HEK293 (cell line): ENCODE measurements around the gene FLYWCH1.

Source experiments
- FEZF1 ChIP-seq: fragments of 450-650 bp; formaldehyde crosslinking; IDR thresholded peaks from 2 replicates; pipeline ENCODE4 v1.5.1; 2016; ENCODE audit warnings: missing biosample characterization, missing genetic modification characterization
- MYNN ChIP-seq: fragments of 450-650 bp; formaldehyde crosslinking; IDR thresholded peaks from 2 replicates; pipeline ENCODE4 v1.5.1; 2016; ENCODE audit warnings: missing biosample characterization, missing genetic modification characterization, borderline replicate concordance
- SP2 ChIP-seq: fragments of 450-650 bp; formaldehyde crosslinking; IDR thresholded peaks from 2 replicates; pipeline ENCODE4 v1.5.1; 2016; ENCODE audit warnings: missing biosample characterization, missing genetic modification characterization
- ZFP41 ChIP-seq: fragments of 450-650 bp; formaldehyde crosslinking; IDR thresholded peaks from 2 replicates; pipeline ENCODE4 v1.5.1; 2016; ENCODE audit warnings: missing biosample characterization, missing genetic modification characterization, borderline replicate concordance
- ZNF23 ChIP-seq: fragments of 450-650 bp; formaldehyde crosslinking; IDR thresholded peaks from 2 replicates; pipeline ENCODE4 v1.5.1; 2016; ENCODE audit warnings: missing biosample characterization, missing genetic modification characterization, borderline replicate concordance
- ZNF239 ChIP-seq: fragments of 450-650 bp; formaldehyde crosslinking; IDR thresholded peaks from 2 replicates; pipeline ENCODE4 v1.5.1; 2016; ENCODE audit warnings: missing biosample characterization, missing genetic modification characterization
- ZNF398 ChIP-seq: fragments of 450-650 bp; formaldehyde crosslinking; IDR thresholded peaks from 2 replicates; pipeline ENCODE4 v1.5.1; 2017; ENCODE audit warnings: missing biosample characterization, missing genetic modification characterization
- ZNF510 ChIP-seq: fragments of 450-650 bp; formaldehyde crosslinking; IDR thresholded peaks from 2 replicates; pipeline ENCODE4 v1.5.1; 2018; ENCODE audit warnings: mild to moderate bottlenecking, missing genetic modification characterization, missing biosample characterization; ENCODE audit not compliant: insufficient replicate concordance
- ZNF518A ChIP-seq: fragments of 450-650 bp; formaldehyde crosslinking; conservative IDR thresholded peaks from 2 replicates; pipeline ENCODE4 v1.5.1; 2016; ENCODE audit warnings: low read depth, missing biosample characterization, missing genetic modification characterization
- ZNF558 ChIP-seq: fragments of 450-650 bp; formaldehyde crosslinking; IDR thresholded peaks from 2 replicates; pipeline ENCODE4 v1.5.1; 2016; ENCODE audit warnings: missing biosample characterization, missing genetic modification characterization
- ZNF585B ChIP-seq: fragments of 450-650 bp; formaldehyde crosslinking; IDR thresholded peaks from 2 replicates; pipeline ENCODE4 v1.5.1; 2016; ENCODE audit warnings: missing biosample characterization, missing genetic modification characterization
- ZNF621 ChIP-seq: fragments of 450-650 bp; formaldehyde crosslinking; IDR thresholded peaks from 2 replicates; pipeline ENCODE4 v1.5.1; 2017; ENCODE audit warnings: missing biosample characterization, missing genetic modification characterization
- ZNF792 ChIP-seq: fragments of 450-650 bp; formaldehyde crosslinking; IDR thresholded peaks from 2 replicates; pipeline ENCODE4 v1.5.1; 2016; ENCODE audit warnings: missing biosample characterization, missing genetic modification characterization
- TF ChIP-seq, protein P1 (sequence below): fragments of 450-650 bp; formaldehyde crosslinking; IDR thresholded peaks from 2 replicates; pipeline ENCODE4 v1.5.1; 2017; ENCODE audit warnings: missing biosample characterization, missing genetic modification characterization

DNA sequence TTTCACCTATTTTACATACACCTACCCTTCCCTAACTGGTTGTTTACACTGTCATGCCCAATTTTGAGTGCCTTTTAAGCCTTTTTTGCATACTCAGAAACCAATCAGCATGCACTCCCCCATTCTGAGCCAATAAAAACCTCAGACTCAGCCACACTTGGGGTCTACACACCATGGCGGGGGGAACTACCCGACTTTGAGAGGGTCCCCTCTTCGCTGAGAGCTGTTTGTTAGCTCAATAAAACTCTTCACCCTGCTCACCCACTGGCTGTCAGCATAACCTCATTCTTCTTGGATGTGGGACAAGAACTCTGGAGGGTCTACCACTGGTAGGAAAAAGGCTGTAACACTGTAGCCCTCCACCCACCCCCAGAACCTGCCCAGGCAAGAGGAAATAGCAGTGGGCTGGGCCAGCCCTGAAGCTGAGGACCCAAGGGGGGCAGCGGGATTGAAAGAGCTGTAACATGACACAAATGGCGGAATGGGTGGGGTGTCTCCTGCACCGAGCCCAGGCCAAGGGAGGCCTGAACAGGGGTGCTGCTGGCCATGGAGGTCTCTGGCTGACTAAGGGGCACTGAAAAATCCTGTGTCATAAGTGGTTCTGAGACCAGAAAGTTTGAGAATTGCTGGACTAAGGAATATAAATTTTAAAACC is 31.8 kb upstream of the FLYWCH1 start:
- TF ChIP-seq ZNF23 (tag by site-specific recombination): no peak
- TF ChIP-seq SP2: no peak
- TF ChIP-seq, protein P1, sequence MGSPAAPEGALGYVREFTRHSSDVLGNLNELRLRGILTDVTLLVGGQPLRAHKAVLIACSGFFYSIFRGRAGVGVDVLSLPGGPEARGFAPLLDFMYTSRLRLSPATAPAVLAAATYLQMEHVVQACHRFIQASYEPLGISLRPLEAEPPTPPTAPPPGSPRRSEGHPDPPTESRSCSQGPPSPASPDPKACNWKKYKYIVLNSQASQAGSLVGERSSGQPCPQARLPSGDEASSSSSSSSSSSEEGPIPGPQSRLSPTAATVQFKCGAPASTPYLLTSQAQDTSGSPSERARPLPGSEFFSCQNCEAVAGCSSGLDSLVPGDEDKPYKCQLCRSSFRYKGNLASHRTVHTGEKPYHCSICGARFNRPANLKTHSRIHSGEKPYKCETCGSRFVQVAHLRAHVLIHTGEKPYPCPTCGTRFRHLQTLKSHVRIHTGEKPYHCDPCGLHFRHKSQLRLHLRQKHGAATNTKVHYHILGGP (tag by site-specific recombination): no peak
- no peak for TF ChIP-seq ZNF398 (tag by site-specific recombination)
- TF ChIP-seq ZNF239 (tag by site-specific recombination): no peak
- TF ChIP-seq ZNF792: no peak
- no peak for TF ChIP-seq MYNN
- no peak for TF ChIP-seq ZNF621 (tag by site-specific recombination)
- no peak for TF ChIP-seq ZFP41 (tag by site-specific recombination)
- TF ChIP-seq ZNF558: no peak
- TF ChIP-seq ZNF585B (tag by site-specific recombination): no peak
- no peak for TF ChIP-seq ZNF510 (tag by site-specific recombination)
- TF ChIP-seq FEZF1 (tag by site-specific recombination): no peak
- TF ChIP-seq ZNF518A (tag by site-specific recombination): no peak
